DLD1 (cell line): Measurements from ENCODE around the gene OTX1.
"Not testable (repeated sequence)": the region's sequence is repeated elsewhere in the genome, so short reads cannot be mapped to it uniquely, and the experiment has no call there.

ENCODE experiments used
- in situ Hi-C: cut with HindIII; loops from 2 replicates; pipeline ENCODE4 v1.10.0; 2017; ENCODE audit warnings: low sequenced_read_pairs

OTX1 gene

GRCh38 chr2:63050334-63051041 lies at the start of gene OTX1:
Gene OTX1 (plus strand): TSS chr2:63050830. CDS start chr2:63052991, 2,161 bp downstream.
- in situ Hi-C loops, result no loop called here

GRCh38 chr2:63001576-63001975 lies 49.1 kb upstream of the OTX1 start:
- in situ Hi-C loops, result no loop called here

DNA sequence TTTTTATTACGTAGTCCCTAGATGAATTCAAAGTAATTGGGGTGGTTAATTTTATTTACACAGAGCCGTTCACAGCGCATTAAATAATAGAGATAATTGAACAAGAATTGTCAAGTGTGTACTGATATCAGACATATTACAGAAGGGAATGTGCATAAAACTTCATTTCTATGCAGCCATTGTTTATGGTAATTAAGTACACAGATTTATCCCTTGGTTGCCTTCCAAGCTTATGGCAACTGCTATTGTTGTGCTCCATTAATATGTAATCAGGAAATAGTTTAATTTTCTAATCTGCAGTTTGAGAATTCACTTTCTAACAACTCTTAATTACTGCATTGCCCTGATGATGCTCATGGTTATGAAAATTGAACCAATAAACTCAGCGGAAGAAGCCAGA lies 47.3 kb upstream of the OTX1 start:
- in situ Hi-C loops, result no loop called here

- in situ Hi-C loops, result no loop called here
These were observed 42.7 kb upstream of the OTX1 start for GRCh38 chr2:63007813-63008458.

DNA sequence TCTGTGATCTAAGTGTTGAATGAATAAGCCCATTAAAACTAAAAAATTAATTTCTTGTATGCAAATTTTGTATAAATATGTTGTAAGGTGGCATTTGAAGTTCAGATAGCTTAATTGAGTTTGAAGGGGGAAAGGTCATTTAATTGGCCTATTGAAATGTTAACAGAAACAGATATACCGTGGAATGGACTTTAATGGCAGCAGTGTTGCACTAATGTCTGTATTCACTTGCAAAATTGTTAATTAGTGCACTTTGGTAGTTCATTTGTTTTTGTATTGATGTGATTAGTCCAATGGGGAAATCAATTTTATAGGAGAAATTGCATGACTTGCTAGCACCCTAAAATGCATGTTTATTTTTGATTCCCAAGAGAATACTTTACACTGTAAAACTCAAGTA lies 41.8 kb upstream of the OTX1 start:
- in situ Hi-C loops, result no loop called here

DNA sequence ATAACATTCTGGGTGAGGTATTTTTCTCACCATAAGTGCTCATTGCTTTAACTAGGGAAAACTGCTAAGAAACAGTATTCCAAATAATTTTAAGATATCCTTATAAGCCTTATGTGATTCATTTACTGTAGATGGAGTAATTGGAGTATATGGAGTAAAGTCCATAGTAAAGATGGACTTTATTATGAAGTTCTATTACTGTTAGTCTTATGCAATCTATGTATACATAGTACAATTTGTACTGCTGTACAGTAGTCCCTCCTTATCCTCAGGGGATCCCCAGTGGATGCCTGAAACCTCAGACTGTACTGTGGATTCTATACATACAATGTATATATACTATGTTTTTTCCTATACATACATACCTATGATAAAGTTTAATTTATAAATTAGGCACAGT lies 41.1 kb upstream of the OTX1 start:
- in situ Hi-C loops, result no loop called here

DNA sequence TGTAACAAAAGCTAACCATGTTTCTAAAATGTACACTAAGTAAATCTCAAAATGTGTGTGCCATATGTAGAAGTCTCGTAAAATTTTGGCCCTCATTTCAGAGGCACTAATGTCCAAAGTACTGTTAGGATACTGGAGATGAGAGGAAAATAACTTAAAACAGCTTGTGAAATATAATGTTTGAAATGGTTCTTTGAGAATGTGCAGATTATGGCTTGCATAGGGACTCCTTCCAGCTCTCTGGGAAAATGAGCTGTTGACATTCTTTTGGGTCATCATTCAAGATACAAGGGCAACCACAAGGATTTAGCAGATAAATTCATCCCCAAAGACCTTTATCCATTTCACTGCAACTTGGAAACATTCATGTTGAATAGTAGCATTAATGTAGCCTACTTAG lies 38.1 kb upstream of the OTX1 start:
- in situ Hi-C loops, result no loop called here

DNA sequence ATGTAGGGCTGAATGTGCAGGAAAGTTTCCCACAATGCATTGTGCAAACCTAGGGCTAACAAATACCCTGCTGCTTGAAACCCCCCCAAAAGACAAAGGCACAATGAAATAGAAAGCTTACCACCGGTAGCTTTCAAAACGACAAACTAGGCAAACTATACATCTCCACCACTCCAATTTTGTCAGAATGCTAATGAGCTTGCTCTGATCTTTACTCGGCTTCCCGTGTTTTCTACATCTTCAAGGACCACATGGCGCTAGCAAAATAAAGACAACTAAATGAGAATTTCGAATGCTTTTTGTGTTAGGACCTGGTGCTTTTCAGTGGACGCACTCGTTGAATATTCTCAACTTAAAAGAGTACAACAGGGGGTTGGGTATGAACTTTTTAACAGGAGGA lies 37.2 kb upstream of the OTX1 start:
- in situ Hi-C loops, result no loop called here

DNA sequence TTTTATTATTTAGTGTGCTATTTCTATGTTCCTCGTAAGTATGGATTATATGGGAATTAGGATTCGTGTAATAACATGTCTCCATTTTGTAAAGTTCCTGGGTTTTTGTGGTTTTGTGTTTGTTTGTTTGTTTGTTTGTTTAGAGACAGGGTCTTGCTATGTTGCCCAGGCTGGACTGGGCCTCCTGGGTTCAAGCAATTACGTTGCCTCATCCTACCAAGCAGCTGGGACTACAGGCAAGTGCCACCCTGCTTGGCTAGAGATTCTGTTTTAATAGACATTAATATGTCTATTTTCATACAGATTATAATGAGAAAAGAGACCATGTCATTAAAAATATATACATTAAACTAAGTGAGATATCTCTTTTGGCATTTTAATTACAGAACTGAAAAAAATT lies 35.2 kb upstream of the OTX1 start:
- in situ Hi-C loops, result no loop called here

DNA sequence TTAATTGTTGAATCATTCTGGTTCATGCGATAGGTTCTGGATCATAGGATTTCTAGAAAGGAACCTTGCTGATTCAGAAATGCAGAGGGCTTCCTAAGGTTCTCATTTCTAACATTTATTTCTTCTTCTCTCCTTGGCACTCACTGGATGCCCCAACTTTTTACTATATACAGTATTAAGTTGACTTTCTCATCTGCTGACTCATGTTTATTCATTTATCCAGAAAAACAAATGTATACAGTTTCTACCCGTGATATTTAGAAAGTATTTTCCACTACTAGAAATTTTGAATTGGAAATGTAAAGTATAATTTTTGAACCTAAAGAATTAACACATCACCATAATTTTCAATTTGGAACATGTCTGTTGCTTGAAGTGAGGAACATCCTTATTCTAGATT lies 32.2 kb upstream of the OTX1 start:
- in situ Hi-C loops, result no loop called here

- in situ Hi-C loops, result not testable (repeated sequence)
These were observed 30.9 kb upstream of the OTX1 start for GRCh38 chr2:63019686-63020085.

DNA sequence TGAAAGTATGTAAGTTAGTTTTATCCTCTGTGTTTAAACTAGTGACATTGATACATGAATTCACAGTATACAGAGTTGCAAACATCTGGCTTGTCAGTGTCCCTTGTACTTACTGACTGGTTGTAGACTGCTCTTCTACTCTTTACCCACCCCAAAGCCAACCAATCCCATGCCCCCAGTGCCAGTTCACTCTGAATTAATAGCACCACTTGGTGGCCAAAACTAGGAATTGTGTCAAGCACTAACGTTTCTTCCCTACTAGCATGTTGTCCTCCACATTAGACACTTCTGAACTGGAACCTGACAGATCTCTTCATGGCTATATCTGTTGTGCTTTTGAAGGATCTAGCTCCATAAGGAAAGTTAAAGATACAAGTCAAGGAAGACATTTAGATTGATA lies 27.2 kb upstream of the OTX1 start:
- in situ Hi-C loops, result no loop called here

DNA sequence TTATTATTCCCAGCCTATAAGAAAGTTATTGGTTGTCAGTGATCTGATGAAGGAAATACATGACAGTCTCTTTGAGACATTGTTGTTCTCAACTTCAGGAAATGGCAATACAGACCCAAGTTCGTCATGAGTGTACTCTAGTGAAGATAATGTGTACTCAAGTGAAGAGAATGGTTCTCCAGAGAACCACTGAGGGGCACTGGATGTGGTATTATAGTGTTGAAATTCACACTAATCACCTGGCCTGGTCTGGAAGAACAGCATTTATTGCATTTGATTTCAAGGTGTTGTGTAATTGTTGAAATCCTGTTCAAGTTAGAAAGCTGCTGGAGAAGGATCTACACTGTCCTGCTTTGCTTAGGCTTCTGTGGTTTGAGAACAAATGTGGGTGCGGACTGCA lies 23.4 kb upstream of the OTX1 start:
- in situ Hi-C loops, result loop anchor here (25.0 kb wide), 1 partner anchor 590 kb away; no protein-coding TSS in a partner anchor

- in situ Hi-C loops, result loop anchor here (25.0 kb wide), 1 partner anchor 592 kb away; no protein-coding TSS in a partner anchor
These were observed 21.6 kb upstream of the OTX1 start for GRCh38 chr2:63029058-63029457.

DNA sequence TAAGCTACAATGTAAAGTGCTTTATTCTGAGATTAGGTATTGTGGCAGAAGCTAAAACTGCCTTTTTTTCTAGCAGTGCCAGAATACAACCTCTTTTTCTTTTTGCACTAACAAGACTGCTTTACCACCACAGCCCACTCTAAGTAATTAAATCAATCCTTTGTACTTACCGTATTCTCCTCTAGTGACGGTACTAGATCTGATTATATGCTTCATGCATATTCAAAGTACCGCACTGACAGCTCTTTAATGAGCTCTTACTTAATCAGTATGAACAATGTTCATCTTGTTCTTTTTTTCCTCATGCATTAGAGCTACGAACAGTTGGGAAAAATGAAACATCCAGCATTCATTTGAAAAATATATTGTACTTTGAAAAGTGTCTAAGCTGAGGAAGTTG lies 16.1 kb upstream of the OTX1 start:
- in situ Hi-C loops, result loop anchor here (25.0 kb wide), 1 partner anchor 597 kb away; no protein-coding TSS in a partner anchor

- in situ Hi-C loops, result loop anchor here (25.0 kb wide), 1 partner anchor 598 kb away; no protein-coding TSS in a partner anchor
These were observed 15.5 kb upstream of the OTX1 start for GRCh38 chr2:63035169-63035568.

- in situ Hi-C loops, result loop anchor here (25.0 kb wide), 1 partner anchor 598 kb away; no protein-coding TSS in a partner anchor
These were observed 15.0 kb upstream of the OTX1 start for GRCh38 chr2:63035660-63036059.

DNA sequence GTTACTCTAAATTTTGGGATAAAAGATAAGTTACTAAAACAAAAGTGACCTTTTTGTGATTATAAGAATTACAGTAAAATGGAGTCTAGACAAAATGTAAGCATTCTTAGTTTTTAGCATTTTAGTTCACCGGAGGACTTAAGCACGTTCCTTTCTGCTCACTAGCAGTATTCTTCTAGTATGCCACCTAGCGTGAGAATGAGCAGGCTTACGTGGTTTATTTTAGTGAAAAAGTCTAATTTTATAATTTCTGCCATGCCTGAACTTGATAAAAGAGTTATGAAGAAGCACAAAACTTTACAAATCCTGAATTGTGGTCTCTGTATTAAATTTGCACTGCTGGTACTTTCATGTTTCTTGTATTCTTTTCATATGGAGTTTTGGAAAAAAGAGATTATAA lies 12.6 kb upstream of the OTX1 start:
- in situ Hi-C loops, result loop anchor here (25.0 kb wide), 1 partner anchor 601 kb away; no protein-coding TSS in a partner anchor

- in situ Hi-C loops, result loop anchor here (25.0 kb wide), 1 partner anchor 603 kb away; no protein-coding TSS in a partner anchor
These were observed 10.0 kb upstream of the OTX1 start for GRCh38 chr2:63040586-63040985.

DNA sequence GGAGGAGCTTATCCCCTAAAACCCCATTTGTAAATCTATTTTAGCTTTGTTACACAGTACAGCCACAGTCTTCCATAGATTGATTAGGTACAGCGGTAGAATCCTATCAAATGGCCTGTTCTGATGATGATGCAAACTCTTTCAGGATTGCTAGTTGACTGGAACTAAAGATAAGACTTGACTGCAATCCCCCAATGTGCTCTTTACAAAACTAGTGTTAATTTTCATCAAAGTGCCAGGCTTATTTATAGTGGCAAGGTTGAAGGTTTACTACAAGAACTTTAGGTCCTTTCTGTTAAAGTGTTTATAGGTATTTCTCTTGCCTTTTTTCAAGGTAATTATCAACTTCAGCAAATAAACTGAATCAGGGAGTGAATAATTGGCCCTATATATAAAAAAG lies 9.0 kb upstream of the OTX1 start:
- in situ Hi-C loops, result loop anchor here (25.0 kb wide), 1 partner anchor 604 kb away; no protein-coding TSS in a partner anchor

GRCh38 chr2:63044362-63045327 lies 6.0 kb upstream of the OTX1 start:
- in situ Hi-C loops, result loop anchor here (25.0 kb wide), 1 partner anchor 607 kb away; no protein-coding TSS in a partner anchor
